Ovary (tissue), 3 donors: ENCODE measurements around the gene NLRP3.

ENCODE experiments used
- CTCF ChIP-seq, 3 donors: fragments of 450-650 bp in 2 of 3; fragments of 200-600 bp in 1 of 3; IDR thresholded peaks; one replicate each; pipeline versions ENCODE4 v1.5.1 to v1.8.0; 2016 to 2022; ENCODE audit warnings: antibody characterized with exemption in 3 of 3, mild to moderate bottlenecking in 1 of 3
- EP300 ChIP-seq: sonication (generic); formaldehyde crosslinking; IDR thresholded peaks from one replicate; pipeline ENCODE4 v1.6.1; 2017; ENCODE audit warnings: antibody characterized with exemption
- POLR2A ChIP-seq: fragments of 450-650 bp; IDR thresholded peaks from one replicate; pipeline ENCODE4 v1.6.1; 2017; ENCODE audit warnings: antibody characterized with exemption, mild to moderate bottlenecking, moderate library complexity
- donor health status: DM: no; HTN: no; CAD: no.

- TF ChIP-seq POLR2A (no peak), EP300 (no peak), CTCF (IDR thresholded peaks at IDR 0.05) (no peak)
Observed at GRCh38 chr1:247435759-247436147, 19.8 kb downstream of the NLRP3 start.
